Thoracic aorta (tissue), 2 donors: ENCODE measurements around the gene PGBD4. TPM values are rescaled to one million over a fixed set of nuclear protein-coding genes. Genes with fewer than 3 reads are reported as not detected.

Experiments used
- ATAC-seq: fragments of 150-250 bp; one replicate; pipeline ENCODE4 v1.8.0; 2017; ENCODE audit warnings: low read depth; ENCODE audit not compliant: insufficient number of reproducible peaks, low FRiP score
- DNase-seq: peaks from one replicate; pipeline ENCODE4 v3.0.0-alpha.2; 2020; ENCODE audit warnings: low spot score
- H3K27ac ChIP-seq, 2 donors: fragments of 200-600 bp; sonication (generic); 1 replicate in 1 of 2; 2 replicates in 1 of 2; pipeline ENCODE4 v1.5.1; 2016; ENCODE audit warnings: mild to moderate bottlenecking in 2 of 2, moderate library complexity in 2 of 2
- H3K27me3 ChIP-seq: fragments of 200-600 bp; sonication (generic); replicated peaks from 2 replicates; pipeline ENCODE4 v1.6.0; 2016; ENCODE audit warnings: mild to moderate bottlenecking; ENCODE audit not compliant: insufficient read depth
- H3K36me3 ChIP-seq: fragments of 200-600 bp; sonication (generic); one replicate; pipeline ENCODE4 v1.5.1; 2016
- H3K4me1 ChIP-seq, 2 donors: fragments of 200-600 bp; sonication (generic); 1 replicate in 1 of 2; 2 replicates in 1 of 2; pipeline versions ENCODE4 v1.5.1 to v1.6.0; 2016; ENCODE audit warnings: low read depth in 2 of 2, mild to moderate bottlenecking in 1 of 2; ENCODE audit not compliant: control insufficient read depth in 1 of 2
- H3K4me3 ChIP-seq: fragments of 200-600 bp; sonication (generic); 2 replicates; pipeline ENCODE4 v1.5.1; 2016; ENCODE audit warnings: mild to moderate bottlenecking
- H3K9me3 ChIP-seq: fragments of 200-600 bp; sonication (generic); 2 replicates; pipeline ENCODE4 v1.5.1; 2016
- total RNA-seq, 2 donors: library from RNA; depleted of rRNA; stranded (reverse); fragments of >200 nt; gene quantifications; one replicate each; pipeline versions ENCODE4 v1.1.0 to v1.2.3, GENCODE V29; 2016
- TF ChIP-seq, protein P1 (sequence below): fragments of 200-600 bp; sonication (generic); IDR thresholded peaks from one replicate; pipeline ENCODE4 v1.5.1; 2019; ENCODE audit warnings: antibody characterized with exemption

The PGBD4 gene
- total RNA-seq, 2 donors from 2014 or later, result 0.27 to 1.2 TPM

DNA sequence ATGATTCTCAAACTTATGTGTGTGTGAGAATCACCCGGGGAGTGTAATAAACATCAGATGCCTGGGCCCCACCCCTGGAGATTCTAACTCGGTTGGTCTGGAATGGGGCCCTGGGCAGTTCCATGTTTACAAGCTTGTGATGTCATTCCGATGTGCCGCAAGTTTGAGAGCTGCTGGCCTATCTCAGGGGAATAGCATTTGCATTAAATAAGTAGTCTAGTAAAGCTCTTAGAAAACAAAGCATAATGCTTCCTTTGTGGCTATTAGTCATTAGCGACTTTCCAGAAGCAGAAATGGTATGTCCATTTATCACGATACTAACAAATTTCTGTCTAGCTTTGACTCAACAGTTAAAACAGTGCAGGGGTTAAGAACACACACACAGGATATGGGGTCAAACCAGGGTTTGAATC is 20.9 kb downstream of the PGBD4 start:
- Histone ChIP-seq H3K9me3 (no peaks in the 10 kb centered on the region), H3K27me3 (no peaks in the 10 kb centered on the region), H3K36me3 (no peaks in the 10 kb centered on the region), H3K27ac (no peak overlapping the region), H3K4me1 (no peaks in the 10 kb centered on the region), H3K4me3 (no peak overlapping the region)
- DNase-seq (no peak), ATAC-seq (no peak)
- TF ChIP-seq, protein P1, sequence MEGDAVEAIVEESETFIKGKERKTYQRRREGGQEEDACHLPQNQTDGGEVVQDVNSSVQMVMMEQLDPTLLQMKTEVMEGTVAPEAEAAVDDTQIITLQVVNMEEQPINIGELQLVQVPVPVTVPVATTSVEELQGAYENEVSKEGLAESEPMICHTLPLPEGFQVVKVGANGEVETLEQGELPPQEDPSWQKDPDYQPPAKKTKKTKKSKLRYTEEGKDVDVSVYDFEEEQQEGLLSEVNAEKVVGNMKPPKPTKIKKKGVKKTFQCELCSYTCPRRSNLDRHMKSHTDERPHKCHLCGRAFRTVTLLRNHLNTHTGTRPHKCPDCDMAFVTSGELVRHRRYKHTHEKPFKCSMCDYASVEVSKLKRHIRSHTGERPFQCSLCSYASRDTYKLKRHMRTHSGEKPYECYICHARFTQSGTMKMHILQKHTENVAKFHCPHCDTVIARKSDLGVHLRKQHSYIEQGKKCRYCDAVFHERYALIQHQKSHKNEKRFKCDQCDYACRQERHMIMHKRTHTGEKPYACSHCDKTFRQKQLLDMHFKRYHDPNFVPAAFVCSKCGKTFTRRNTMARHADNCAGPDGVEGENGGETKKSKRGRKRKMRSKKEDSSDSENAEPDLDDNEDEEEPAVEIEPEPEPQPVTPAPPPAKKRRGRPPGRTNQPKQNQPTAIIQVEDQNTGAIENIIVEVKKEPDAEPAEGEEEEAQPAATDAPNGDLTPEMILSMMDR, result no peak

DNA sequence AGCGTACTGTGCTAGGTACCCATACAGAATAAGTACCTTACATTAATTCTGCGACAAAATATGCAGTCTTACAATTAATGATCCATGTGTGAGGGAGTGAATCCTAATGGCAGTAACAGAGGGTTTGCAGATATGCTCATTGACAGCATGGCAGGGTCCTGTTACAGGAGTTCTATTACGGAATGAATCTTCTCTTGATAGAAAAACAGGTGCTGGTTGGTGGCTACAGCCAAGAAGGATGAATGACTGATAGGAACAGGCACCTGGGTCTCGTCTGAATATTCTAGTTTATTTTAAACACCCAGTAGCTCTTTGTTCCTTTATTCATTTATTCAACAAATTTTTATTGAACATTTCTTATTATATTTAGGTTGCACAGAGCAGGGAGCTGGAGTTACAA is 22.8 kb downstream of the PGBD4 start:
- H3K36me3 ChIP-seq, result no peaks in the 10 kb centered on the region
- no peaks in the 10 kb centered on the region for H3K9me3 ChIP-seq
- no peak for DNase-seq
- H3K27me3 ChIP-seq, result no peaks in the 10 kb centered on the region
- H3K4me1 ChIP-seq, result no peaks in the 10 kb centered on the region
- no peak for ATAC-seq
- TF ChIP-seq, protein P1, result no peak
- no peak overlapping the region for H3K27ac ChIP-seq
- H3K4me3 ChIP-seq, result no peak overlapping the region

DNA sequence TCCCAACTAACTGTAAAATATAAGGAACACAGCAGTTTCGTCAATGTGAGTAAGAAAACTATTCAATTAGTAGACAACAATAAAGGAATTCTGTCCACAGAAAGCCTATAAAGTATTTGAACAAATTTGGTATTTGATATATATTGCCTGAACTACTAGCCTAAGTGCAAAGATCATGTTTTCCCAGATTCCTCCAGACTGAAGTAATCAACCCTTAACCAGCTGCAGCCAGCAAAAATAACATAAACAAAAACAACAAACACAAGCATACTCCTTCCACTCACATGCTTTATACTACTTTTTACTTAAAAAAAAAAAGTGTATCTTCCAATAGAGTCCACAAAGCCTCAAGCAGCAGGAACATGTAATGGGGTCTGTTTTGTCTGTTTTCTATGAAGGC is 24.1 kb downstream of the PGBD4 start:
- ATAC-seq (no peak), DNase-seq (no peak)
- Histone ChIP-seq H3K36me3 (no peaks in the 10 kb centered on the region), H3K9me3 (no peaks in the 10 kb centered on the region), H3K27ac (no peak overlapping the region), H3K4me3 (no peak overlapping the region), H3K4me1 (no peaks in the 10 kb centered on the region), H3K27me3 (no peaks in the 10 kb centered on the region)
- TF ChIP-seq, protein P1, result no peak

DNA sequence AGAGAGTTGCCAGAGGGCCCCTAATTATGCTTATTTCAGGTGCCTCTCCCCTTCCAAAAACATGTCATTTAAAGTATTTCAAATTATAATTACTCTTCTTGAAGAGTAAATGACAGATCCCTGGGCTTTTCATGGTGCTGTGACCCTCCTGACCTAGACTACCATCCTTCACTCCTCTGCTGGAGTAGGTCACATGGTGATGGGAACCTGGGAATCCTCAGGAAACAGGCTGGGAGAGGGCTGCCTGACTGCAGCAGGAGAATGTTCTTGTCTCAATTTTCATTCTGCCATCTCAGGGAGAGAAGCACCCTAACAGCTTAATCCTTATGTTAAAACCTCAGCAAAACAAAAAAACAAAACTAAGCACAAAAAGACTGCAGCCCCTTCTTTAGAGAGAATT is 24.6 kb downstream of the PGBD4 start:
- Histone ChIP-seq H3K36me3 (no peaks in the 10 kb centered on the region), H3K4me1 (no peaks in the 10 kb centered on the region), H3K27ac (no peak overlapping the region), H3K9me3 (no peaks in the 10 kb centered on the region), H3K4me3 (no peak overlapping the region), H3K27me3 (no peaks in the 10 kb centered on the region)
- no peak for DNase-seq
- TF ChIP-seq, protein P1, result no peak
- no peak for ATAC-seq

DNA sequence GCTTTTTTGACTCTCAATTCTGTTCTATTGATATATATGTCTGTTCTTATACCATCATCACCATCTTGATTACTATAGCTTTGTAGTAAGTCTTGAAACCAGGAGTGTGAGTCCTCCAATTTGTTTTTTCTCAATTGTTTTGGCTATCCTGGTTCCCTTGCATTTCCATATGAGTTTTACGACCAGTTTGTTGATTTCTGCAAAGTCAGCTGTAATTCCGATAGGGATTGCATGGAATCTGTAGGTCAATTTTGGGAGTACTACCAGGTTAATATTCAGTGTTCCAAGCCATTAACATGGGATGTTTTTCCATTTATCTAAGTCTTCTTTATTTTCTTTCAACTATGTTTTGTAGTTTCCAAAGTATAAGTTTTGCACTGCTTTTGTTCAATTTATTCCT is 27.0 kb downstream of the PGBD4 start:
- ATAC-seq (no peak), DNase-seq (no peak)
- Histone ChIP-seq H3K4me3 (no peak overlapping the region), H3K4me1 (no peaks in the 10 kb centered on the region), H3K27ac (no peak overlapping the region), H3K9me3 (no peaks in the 10 kb centered on the region), H3K36me3 (no peaks in the 10 kb centered on the region), H3K27me3 (no peaks in the 10 kb centered on the region)
- TF ChIP-seq, protein P1, result no peak
